GM23338 (cell line): ENCODE measurements around the gene ZNF77.

Experiments
- CREB1 ChIP-seq: fragments of 250-450 bp; sonication (Bioruptor Pico); IDR thresholded peaks from 2 replicates; pipeline ENCODE4 v1.5.0; 2020; ENCODE audit warnings: low read depth, mild to moderate bottlenecking, moderate library complexity
- CTCF ChIP-seq, 2 experiments: fragments of 200-600 bp in 1 of 2; sonication (generic) in 1 of 2; conservative IDR thresholded peaks; 2 replicates each; pipeline versions ENCODE4 v1.5.1 to v1.6.1; 2016 to 2017; ENCODE audit warnings: antibody characterized with exemption in 2 of 2, low read depth in 2 of 2, mild to moderate bottlenecking in 2 of 2, moderate library complexity in 1 of 2
- EZH2 ChIP-seq: fragments of 200-600 bp; sonication (generic); IDR thresholded peaks from one replicate; pipeline ENCODE4 v1.8.0; 2017; ENCODE audit warnings: antibody characterized with exemption, mild to moderate bottlenecking, low read depth; ENCODE audit not compliant: unreplicated experiment
- EZH2phosphoT487 ChIP-seq: fragments of 200-600 bp; sonication (generic); IDR thresholded peaks from one replicate; pipeline ENCODE4 v1.8.1; 2018; ENCODE audit warnings: antibody characterized with exemption; ENCODE audit not compliant: unreplicated experiment
- JUNB ChIP-seq: IDR thresholded peaks from one replicate; pipeline ENCODE4 v1.6.1; 2016; ENCODE audit warnings: antibody characterized with exemption; ENCODE audit not compliant: unreplicated experiment
- POLR2AphosphoS5 ChIP-seq: IDR thresholded peaks from 2 replicates; pipeline ENCODE4 v1.6.1; 2016; ENCODE audit warnings: antibody characterized with exemption, low read depth
- STAT1 ChIP-seq: IDR thresholded peaks from one replicate; pipeline ENCODE4 v1.6.1; 2016; ENCODE audit warnings: antibody characterized with exemption; ENCODE audit not compliant: unreplicated experiment
- ZNF114 ChIP-seq: fragments of 250-450 bp; sonication (Bioruptor Pico); IDR thresholded peaks from 2 replicates; pipeline ENCODE4 v1.5.0; 2020; ENCODE audit warnings: mild to moderate bottlenecking, moderate library complexity
- ZNF331 ChIP-seq: fragments of 250-450 bp; sonication (Bioruptor Pico); IDR thresholded peaks from 2 replicates; pipeline ENCODE4 v1.5.0; 2020; ENCODE audit warnings: low read depth, mild to moderate bottlenecking, moderate library complexity
- ZNF462 ChIP-seq: fragments of 250-450 bp; sonication (Bioruptor Pico); IDR thresholded peaks from 2 replicates; pipeline ENCODE4 v1.5.0; 2020; ENCODE audit warnings: mild to moderate bottlenecking, moderate library complexity
- TF ChIP-seq, protein P1 (sequence below): IDR thresholded peaks from one replicate; pipeline ENCODE4 v1.6.1; 2018; ENCODE audit warnings: antibody characterized with exemption; ENCODE audit not compliant: unreplicated experiment
- TF ChIP-seq, protein P2 (sequence below): IDR thresholded peaks from 2 replicates; pipeline ENCODE4 v1.6.1; 2016; ENCODE audit warnings: antibody characterized with exemption

DNA sequence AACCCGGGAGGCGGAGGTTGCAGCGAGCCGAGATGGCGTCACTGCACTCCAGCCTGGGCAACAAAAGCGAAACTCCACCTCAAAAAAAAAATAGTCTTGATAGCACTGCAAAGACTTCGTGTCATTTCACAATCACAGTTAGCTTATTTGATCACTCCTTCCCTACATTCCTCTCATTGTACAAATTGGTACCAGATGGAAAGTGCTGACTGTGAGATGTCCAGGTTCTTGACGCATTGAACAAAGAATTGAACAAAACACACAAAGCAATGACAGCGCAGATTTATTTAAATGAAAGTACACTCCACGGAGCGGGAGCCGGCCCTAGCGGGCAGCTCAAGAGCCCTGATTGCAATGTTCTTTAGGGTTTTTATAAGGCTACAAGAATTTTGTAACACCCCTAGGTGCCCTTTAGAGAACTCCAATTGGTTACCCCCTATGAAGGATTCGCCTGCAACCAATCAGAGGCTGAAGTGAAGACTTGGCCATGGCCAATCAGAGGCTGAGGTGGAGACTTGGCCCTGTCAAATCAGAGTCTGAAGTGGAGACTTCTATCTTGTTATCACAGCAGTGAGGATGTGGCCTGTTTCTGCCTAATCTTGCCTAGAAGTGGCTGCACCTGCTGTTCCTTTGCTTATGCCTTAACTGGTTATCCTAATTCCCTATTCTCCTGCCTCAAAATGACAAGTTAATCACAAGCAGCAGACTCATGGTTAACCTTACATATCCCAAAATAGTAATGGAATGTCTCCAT is 60.9 kb downstream of the ZNF77 start:
- no peak for TF ChIP-seq CTCF (conservative IDR thresholded peaks at IDR 0.05; ENCODE audit: low read depth in 2 of 2)
- TF ChIP-seq EZH2: no peak
- no peak for TF ChIP-seq POLR2AphosphoS5
- TF ChIP-seq EZH2phosphoT487: no peak
- TF ChIP-seq, protein P1, sequence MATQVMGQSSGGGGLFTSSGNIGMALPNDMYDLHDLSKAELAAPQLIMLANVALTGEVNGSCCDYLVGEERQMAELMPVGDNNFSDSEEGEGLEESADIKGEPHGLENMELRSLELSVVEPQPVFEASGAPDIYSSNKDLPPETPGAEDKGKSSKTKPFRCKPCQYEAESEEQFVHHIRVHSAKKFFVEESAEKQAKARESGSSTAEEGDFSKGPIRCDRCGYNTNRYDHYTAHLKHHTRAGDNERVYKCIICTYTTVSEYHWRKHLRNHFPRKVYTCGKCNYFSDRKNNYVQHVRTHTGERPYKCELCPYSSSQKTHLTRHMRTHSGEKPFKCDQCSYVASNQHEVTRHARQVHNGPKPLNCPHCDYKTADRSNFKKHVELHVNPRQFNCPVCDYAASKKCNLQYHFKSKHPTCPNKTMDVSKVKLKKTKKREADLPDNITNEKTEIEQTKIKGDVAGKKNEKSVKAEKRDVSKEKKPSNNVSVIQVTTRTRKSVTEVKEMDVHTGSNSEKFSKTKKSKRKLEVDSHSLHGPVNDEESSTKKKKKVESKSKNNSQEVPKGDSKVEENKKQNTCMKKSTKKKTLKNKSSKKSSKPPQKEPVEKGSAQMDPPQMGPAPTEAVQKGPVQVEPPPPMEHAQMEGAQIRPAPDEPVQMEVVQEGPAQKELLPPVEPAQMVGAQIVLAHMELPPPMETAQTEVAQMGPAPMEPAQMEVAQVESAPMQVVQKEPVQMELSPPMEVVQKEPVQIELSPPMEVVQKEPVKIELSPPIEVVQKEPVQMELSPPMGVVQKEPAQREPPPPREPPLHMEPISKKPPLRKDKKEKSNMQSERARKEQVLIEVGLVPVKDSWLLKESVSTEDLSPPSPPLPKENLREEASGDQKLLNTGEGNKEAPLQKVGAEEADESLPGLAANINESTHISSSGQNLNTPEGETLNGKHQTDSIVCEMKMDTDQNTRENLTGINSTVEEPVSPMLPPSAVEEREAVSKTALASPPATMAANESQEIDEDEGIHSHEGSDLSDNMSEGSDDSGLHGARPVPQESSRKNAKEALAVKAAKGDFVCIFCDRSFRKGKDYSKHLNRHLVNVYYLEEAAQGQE: no peak
- no peak for TF ChIP-seq ZNF331 (CRISPR knock-in tag)
- TF ChIP-seq STAT1: no peak
- no peak for TF ChIP-seq CREB1 (CRISPR knock-in tag)
- TF ChIP-seq, protein P2, sequence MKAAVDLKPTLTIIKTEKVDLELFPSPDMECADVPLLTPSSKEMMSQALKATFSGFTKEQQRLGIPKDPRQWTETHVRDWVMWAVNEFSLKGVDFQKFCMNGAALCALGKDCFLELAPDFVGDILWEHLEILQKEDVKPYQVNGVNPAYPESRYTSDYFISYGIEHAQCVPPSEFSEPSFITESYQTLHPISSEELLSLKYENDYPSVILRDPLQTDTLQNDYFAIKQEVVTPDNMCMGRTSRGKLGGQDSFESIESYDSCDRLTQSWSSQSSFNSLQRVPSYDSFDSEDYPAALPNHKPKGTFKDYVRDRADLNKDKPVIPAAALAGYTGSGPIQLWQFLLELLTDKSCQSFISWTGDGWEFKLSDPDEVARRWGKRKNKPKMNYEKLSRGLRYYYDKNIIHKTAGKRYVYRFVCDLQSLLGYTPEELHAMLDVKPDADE: no peak
- TF ChIP-seq JUNB: no peak
- no peak for TF ChIP-seq ZNF114 (CRISPR knock-in tag)
- TF ChIP-seq ZNF462 (CRISPR knock-in tag): no peak
